Neuronal stem cell (in vitro differentiated cells): ENCODE measurements around the gene LINS1.

ENCODE experiments used
- DNase-seq: peaks from one replicate; pipeline ENCODE4 v3.0.0-alpha.2; 2013; ENCODE audit warnings: low spot score
- H2AFZ ChIP-seq: one replicate; pipeline ENCODE4 v1.6.1; 2013; ENCODE audit warnings: mild to moderate bottlenecking, low read length, inconsistent platforms
- H2AK5ac ChIP-seq: 2 replicates; pipeline ENCODE4 v1.6.1; 2013; ENCODE audit warnings: low read depth, mild to moderate bottlenecking, inconsistent platforms, low read length, moderate library complexity, mixed read lengths
- H2BK120ac ChIP-seq: 2 replicates; pipeline ENCODE4 v1.6.1; 2013; ENCODE audit warnings: low read depth, mild to moderate bottlenecking, inconsistent platforms, low read length, moderate library complexity, mixed read lengths
- H2BK12ac ChIP-seq: one replicate; pipeline ENCODE4 v1.6.1; 2013; ENCODE audit warnings: low read length, inconsistent platforms
- H2BK15ac ChIP-seq: 2 replicates; pipeline ENCODE4 v1.6.1; 2013; ENCODE audit warnings: mild to moderate bottlenecking, low read length, inconsistent platforms, mixed read lengths
- H2BK5ac ChIP-seq: one replicate; pipeline ENCODE4 v1.6.1; 2013; ENCODE audit warnings: inconsistent platforms, mild to moderate bottlenecking, low read length, moderate library complexity
- H3K14ac ChIP-seq: one replicate; pipeline ENCODE4 v1.6.1; 2013; ENCODE audit warnings: low read length, inconsistent platforms
- H3K18ac ChIP-seq: 2 replicates; pipeline ENCODE4 v1.6.1; 2013; ENCODE audit warnings: low read length, inconsistent platforms
- H3K23ac ChIP-seq: 2 replicates; pipeline ENCODE4 v1.6.1; 2013; ENCODE audit warnings: low read depth, mild to moderate bottlenecking, mixed read lengths, low read length, inconsistent platforms; ENCODE audit not compliant: poor library complexity
- H3K27ac ChIP-seq: replicated peaks from 3 replicates; pipeline ENCODE4 v1.5.1; 2013; ENCODE audit warnings: low read length, inconsistent platforms
- H3K27me3 ChIP-seq, 3 experiments: 2 replicates each; pipeline ENCODE4 v1.6.1; 2013; ENCODE audit warnings: low read length in 3 of 3, mild to moderate bottlenecking in 2 of 3, inconsistent platforms in 1 of 3, low read depth in 1 of 3, mixed read lengths in 1 of 3, moderate library complexity in 1 of 3; ENCODE audit not compliant: control insufficient read depth in 3 of 3, insufficient read depth in 3 of 3
- H3K36me3 ChIP-seq, 2 donors: replicated peaks in 1 of 2; 2 replicates each; pipeline ENCODE4 v1.6.1; 2013; ENCODE audit warnings: low read length in 2 of 2; ENCODE audit not compliant: control insufficient read depth in 2 of 2, insufficient read depth in 2 of 2
- H3K4ac ChIP-seq: 2 replicates; pipeline ENCODE4 v1.6.1; 2013; ENCODE audit warnings: inconsistent platforms, mild to moderate bottlenecking, low read length, moderate library complexity
- H3K4me1 ChIP-seq, 2 donors: 1 replicate in 1 of 2; 2 replicates in 1 of 2; pipeline ENCODE4 v1.6.1; 2013; ENCODE audit warnings: low read length in 2 of 2, low read depth in 1 of 2; ENCODE audit not compliant: control insufficient read depth in 2 of 2, insufficient read depth in 1 of 2
- H3K4me2 ChIP-seq: one replicate; pipeline ENCODE4 v1.6.1; 2013; ENCODE audit warnings: mild to moderate bottlenecking, low read length, inconsistent platforms; ENCODE audit not compliant: insufficient read depth, poor library complexity, severe bottlenecking
- H3K4me3 ChIP-seq, 2 donors: 2 replicates each; pipeline ENCODE4 v1.5.1; 2013; ENCODE audit warnings: low read length in 2 of 2, mild to moderate bottlenecking in 2 of 2, inconsistent platforms in 1 of 2, moderate library complexity in 1 of 2
- H3K79me1 ChIP-seq: one replicate; pipeline ENCODE4 v1.6.1; 2013; ENCODE audit warnings: low read depth, mild to moderate bottlenecking, inconsistent platforms, low read length, moderate library complexity
- H3K9ac ChIP-seq: one replicate; pipeline ENCODE4 v1.6.1; 2013; ENCODE audit warnings: mild to moderate bottlenecking, low read depth, low read length, inconsistent platforms; ENCODE audit not compliant: poor library complexity
- H3K9me3 ChIP-seq, 2 donors: replicated peaks in 1 of 2; 2 replicates each; pipeline versions ENCODE3 to v1.6.1; 2013; ENCODE audit warnings: low read length in 2 of 2, mild to moderate bottlenecking in 2 of 2, inconsistent platforms in 1 of 2, low read depth in 1 of 2, mixed read lengths in 1 of 2, moderate library complexity in 1 of 2; ENCODE audit not compliant: control insufficient read depth in 2 of 2, insufficient read depth in 1 of 2
- H4K8ac ChIP-seq: one replicate; pipeline ENCODE4 v1.6.1; 2013; ENCODE audit warnings: low read depth, mild to moderate bottlenecking, inconsistent platforms, low read length, moderate library complexity
- H4K91ac ChIP-seq: one replicate; pipeline ENCODE4 v1.6.1; 2013; ENCODE audit warnings: low read length, low read depth, mild to moderate bottlenecking, inconsistent platforms; ENCODE audit not compliant: poor library complexity
- WGBS, 2 donors: extraction: QIAGEN DNeasy Blood & Tissue Kit; methylation state at CpG; one replicate each; pipeline ENCODE4 v1.1.7; 2013; ENCODE audit warnings: missing lambda C conversion rate in 2 of 2, mixed read lengths in 1 of 2; ENCODE audit not compliant: insufficient read length in 2 of 2, insufficient replicate concordance in 1 of 2; ENCODE audit errors: extremely low coverage in 2 of 2; 5-methylcytosine and 5-hydroxymethylcytosine counted together

Gene LINS1

DNA sequence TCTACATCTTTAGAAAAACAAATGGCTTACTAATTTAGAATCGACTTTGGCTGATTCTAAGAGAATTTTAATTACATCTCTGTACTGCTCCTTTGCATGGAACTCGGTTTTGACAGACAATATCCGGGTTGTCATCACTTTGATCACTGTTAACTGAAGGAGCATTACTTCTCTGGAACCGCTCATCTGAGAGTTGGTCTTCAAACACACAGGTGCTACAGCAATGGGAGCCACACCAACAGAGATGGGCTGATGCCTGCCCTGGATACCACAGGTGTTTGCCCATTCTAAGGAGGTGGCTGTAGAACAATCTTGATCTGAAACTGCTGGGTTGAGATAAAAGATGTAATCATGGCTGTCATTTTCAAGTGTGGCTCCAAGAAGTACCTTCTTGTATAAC lies 21.6 kb downstream of the LINS1 start:
- Histone ChIP-seq H2BK5ac (no peak overlapping the region), H3K4ac (no peak overlapping the region), H4K91ac (no peak overlapping the region), H3K27ac (no peak overlapping the region), H2AK5ac (no peak overlapping the region), H2BK12ac (no peak overlapping the region), H2BK120ac (no peak overlapping the region), H3K18ac (no peak overlapping the region), H3K79me1 (peaks cover 2% of the 10 kb centered on the region), H3K9me3 (peaks cover 0 to 6% of the 10 kb centered on the region in 2 donors), H3K23ac (no peak overlapping the region), H2BK15ac (no peak overlapping the region), H3K4me2 (no peak overlapping the region), H2AFZ (no peak overlapping the region), H3K27me3 (no peaks in the 10 kb centered on the region), H3K9ac (no peak overlapping the region), H3K4me1 (no peaks in the 10 kb centered on the region), H3K36me3 (peaks cover 2 to 3% of the 10 kb centered on the region in 2 donors), H3K4me3 (no peak overlapping the region), H4K8ac (no peak overlapping the region), H3K14ac (no peak overlapping the region)
- DNase-seq = no peak
- WGBS, 2 donors = no CpG with 5 or more reads among the region's 4 CpGs

DNA sequence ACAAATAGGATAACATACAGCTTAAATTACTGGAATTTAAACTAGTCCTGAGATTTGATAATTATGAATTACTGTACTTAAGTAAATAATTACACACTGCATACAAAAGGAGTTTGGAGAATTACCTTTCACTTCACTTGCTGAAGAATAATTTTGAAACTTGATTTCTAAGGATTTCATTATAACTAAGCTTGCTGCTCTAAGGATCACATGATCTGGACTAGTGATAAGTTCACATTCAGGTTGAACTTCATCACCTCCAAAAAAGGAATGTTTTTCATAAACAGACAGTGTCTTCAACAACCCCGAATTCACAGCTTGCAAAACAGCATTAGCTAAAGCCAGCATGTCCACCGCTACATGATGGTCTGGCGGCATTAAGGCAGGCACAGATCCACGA lies 28.5 kb downstream of the LINS1 start:
- H3K27me3 ChIP-seq = no peaks in the 10 kb centered on the region
- H2BK5ac ChIP-seq = no peak overlapping the region
- H2BK120ac ChIP-seq = no peak overlapping the region
- H3K4me1 ChIP-seq = no peaks in the 10 kb centered on the region
- no peak overlapping the region for H4K91ac ChIP-seq
- no peak overlapping the region for H2BK12ac ChIP-seq
- no peak overlapping the region for H3K23ac ChIP-seq
- no peak overlapping the region for H2BK15ac ChIP-seq
- no peak overlapping the region for H3K9ac ChIP-seq
- no peak for DNase-seq
- no peak overlapping the region for H3K18ac ChIP-seq
- no peak overlapping the region for H3K4me3 ChIP-seq
- no peaks in the 10 kb centered on the region for H3K9me3 ChIP-seq
- no peak overlapping the region for H3K27ac ChIP-seq
- no peak overlapping the region for H4K8ac ChIP-seq
- H2AK5ac ChIP-seq = no peak overlapping the region
- H3K4me2 ChIP-seq = no peak overlapping the region
- WGBS, 2 donors = no CpG with 5 or more reads among the region's 4 CpGs
- H3K79me1 ChIP-seq = no peaks in the 10 kb centered on the region
- H2AFZ ChIP-seq = no peak overlapping the region
- H3K36me3 ChIP-seq = peaks cover 7 to 44% of the 10 kb centered on the region in 2 donors
- no peak overlapping the region for H3K14ac ChIP-seq
- H3K4ac ChIP-seq = no peak overlapping the region

DNA sequence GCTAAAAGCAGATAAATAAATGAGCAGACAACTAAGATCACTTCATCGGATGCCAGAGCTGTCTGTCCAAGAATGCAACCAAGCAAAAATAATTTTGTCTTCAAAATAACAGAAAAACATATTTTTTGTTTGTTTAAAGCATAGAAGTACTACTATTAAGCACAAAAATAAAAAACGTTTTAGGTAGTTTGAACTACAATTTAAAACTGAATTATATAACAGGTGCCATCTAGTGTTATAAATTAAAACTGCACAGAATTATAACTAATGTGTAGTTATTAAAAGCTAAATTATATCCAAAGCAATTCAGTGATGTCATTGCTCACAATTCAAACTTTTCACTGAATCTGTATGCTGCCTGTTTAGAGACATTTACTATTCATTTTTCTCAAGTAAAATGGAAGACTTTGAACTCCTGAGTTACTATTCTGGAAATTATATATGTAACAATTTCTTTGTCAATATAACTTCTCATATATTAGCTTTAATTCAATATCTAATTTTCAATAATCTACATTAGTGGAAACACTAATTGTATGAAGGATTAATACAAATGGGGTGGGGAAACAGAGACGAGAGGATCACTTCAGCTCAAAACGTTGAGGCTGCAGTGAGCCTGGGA lies 29.5 kb downstream of the LINS1 start:
- no peaks in the 10 kb centered on the region for H3K27me3 ChIP-seq
- no peak overlapping the region for H2BK12ac ChIP-seq
- H2BK5ac ChIP-seq = no peak overlapping the region
- no peak overlapping the region for H2AFZ ChIP-seq
- no peak overlapping the region for H3K18ac ChIP-seq
- H4K91ac ChIP-seq = no peak overlapping the region
- no peak overlapping the region for H3K4me3 ChIP-seq
- no peak overlapping the region for H2BK120ac ChIP-seq
- H2BK15ac ChIP-seq = no peak overlapping the region
- H4K8ac ChIP-seq = no peak overlapping the region
- no peak overlapping the region for H3K27ac ChIP-seq
- H3K79me1 ChIP-seq = no peaks in the 10 kb centered on the region
- H3K23ac ChIP-seq = no peak overlapping the region
- no peak overlapping the region for H3K4me2 ChIP-seq
- no peak overlapping the region for H3K9ac ChIP-seq
- H3K4me1 ChIP-seq = no peaks in the 10 kb centered on the region
- no peak overlapping the region for H3K14ac ChIP-seq
- WGBS, 2 donors = no CpG with 5 or more reads among the region's 4 CpGs
- no peak overlapping the region for H2AK5ac ChIP-seq
- H3K9me3 ChIP-seq = no peaks in the 10 kb centered on the region
- H3K36me3 ChIP-seq = peaks cover 7 to 46% of the 10 kb centered on the region in 2 donors
- no peak overlapping the region for H3K4ac ChIP-seq
- DNase-seq = no peak

DNA sequence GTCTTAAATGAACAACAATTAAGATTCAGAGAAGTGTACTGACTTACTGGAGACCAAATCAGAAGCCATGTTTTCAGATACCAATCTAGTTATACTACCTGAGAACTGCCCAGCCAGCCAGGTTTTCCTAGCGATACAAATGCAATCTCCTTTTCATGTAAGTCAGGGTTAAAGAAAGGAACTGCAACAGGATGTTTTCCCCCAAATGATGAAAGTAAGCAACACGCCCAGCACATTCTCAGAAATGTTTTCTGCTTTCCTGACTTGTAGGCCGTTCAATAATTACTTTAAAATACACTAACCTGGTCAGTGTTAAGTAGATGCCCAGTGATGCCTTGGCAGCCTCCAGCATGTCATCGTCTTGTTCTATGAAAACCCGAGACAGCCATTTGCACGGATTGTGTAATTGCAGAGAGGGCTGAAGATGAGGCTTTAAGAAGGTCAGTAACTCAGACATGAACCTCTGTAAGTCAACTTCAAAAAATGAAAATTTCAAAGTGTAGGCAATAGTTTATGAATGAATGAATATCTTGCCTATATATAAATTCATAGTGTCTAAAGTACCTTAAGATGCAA lies 30.3 kb downstream of the LINS1 start:
- no peak overlapping the region for H2BK12ac ChIP-seq
- DNase-seq = no peak
- no peaks in the 10 kb centered on the region for H3K27me3 ChIP-seq
- H3K18ac ChIP-seq = no peak overlapping the region
- H2BK15ac ChIP-seq = no peak overlapping the region
- H2BK5ac ChIP-seq = no peak overlapping the region
- no peak overlapping the region for H2BK120ac ChIP-seq
- H3K9me3 ChIP-seq = no peaks in the 10 kb centered on the region
- H4K91ac ChIP-seq = no peak overlapping the region
- H3K79me1 ChIP-seq = no peaks in the 10 kb centered on the region
- H4K8ac ChIP-seq = no peak overlapping the region
- H2AFZ ChIP-seq = no peak overlapping the region
- no peaks in the 10 kb centered on the region for H3K4me1 ChIP-seq
- H3K23ac ChIP-seq = no peak overlapping the region
- H3K27ac ChIP-seq = no peak overlapping the region
- no peak overlapping the region for H3K4ac ChIP-seq
- no peak overlapping the region for H3K9ac ChIP-seq
- no peak overlapping the region for H2AK5ac ChIP-seq
- H3K36me3 ChIP-seq = peaks cover 7 to 46% of the 10 kb centered on the region in 2 donors
- no peak overlapping the region for H3K4me3 ChIP-seq
- no CpG with 5 or more reads among the region's 6 CpGs for WGBS, 2 donors
- no peak overlapping the region for H3K4me2 ChIP-seq
- H3K14ac ChIP-seq = no peak overlapping the region
